Fibroblast of pulmonary artery (primary cell): ENCODE data around the gene DHCR7.

Source experiments
- DNase-seq: peaks from one replicate; pipeline ENCODE4 v3.0.0-alpha.2; 2010; ENCODE audit warnings: low read depth
- H3K4me3 ChIP-seq: replicated peaks from 2 replicates; pipeline ENCODE4 v1.5.1; 2011; ENCODE audit warnings: low read depth, mild to moderate bottlenecking, control low read depth, low read length, moderate library complexity
- TF ChIP-seq, protein P1 (sequence below): IDR thresholded peaks from 2 replicates; pipeline ENCODE4 v1.5.1; 2011; ENCODE audit warnings: mild to moderate bottlenecking, control low read depth, low read length, inconsistent platforms; ENCODE audit errors: missing control alignments

The DHCR7 gene

DNA sequence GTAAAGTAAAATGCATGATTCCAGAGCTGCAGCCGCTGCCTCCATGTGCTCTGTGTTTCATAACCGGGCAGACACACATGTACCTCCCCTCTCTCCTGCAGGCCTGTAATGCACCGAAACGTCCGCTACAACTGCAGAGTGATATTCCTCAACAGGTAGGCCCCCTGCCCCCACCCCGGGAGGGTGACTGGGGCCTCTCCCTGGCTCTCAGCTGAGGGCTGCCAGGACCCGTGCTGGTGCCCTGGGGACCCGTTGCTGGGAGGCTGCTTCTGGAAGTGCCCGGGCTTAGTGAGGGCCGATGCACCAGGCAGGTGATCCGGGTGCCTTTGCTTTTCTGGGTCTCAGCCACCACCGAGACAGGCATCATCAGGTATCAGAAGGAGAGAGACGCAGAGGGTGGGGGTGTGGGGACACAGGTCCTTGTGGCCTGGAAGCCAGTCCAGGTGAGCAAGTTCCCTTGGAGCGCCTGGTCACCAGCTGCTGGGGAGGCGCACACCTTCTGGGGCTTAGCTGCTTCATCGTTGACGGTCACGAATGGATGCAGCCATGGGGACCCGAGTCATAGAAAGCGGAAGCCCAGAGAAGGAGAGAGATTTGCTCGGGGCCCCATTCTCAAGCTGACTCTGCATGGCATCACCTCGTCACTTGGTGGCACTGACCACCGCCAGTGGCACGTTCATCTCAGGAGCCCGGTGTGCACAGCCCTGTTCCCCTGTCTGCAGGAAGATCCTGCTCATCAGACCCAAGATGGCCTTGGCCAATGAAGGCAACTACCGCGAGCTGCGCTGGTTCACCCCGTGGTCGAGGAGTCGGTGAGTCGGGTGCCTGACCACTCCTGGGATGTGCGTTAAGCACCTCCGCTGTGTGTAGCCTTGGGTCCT is 15.4 kb upstream of the DHCR7 start:
- no peak overlapping the region for H3K4me3 ChIP-seq
- DNase-seq: no peak
- TF ChIP-seq, protein P1, sequence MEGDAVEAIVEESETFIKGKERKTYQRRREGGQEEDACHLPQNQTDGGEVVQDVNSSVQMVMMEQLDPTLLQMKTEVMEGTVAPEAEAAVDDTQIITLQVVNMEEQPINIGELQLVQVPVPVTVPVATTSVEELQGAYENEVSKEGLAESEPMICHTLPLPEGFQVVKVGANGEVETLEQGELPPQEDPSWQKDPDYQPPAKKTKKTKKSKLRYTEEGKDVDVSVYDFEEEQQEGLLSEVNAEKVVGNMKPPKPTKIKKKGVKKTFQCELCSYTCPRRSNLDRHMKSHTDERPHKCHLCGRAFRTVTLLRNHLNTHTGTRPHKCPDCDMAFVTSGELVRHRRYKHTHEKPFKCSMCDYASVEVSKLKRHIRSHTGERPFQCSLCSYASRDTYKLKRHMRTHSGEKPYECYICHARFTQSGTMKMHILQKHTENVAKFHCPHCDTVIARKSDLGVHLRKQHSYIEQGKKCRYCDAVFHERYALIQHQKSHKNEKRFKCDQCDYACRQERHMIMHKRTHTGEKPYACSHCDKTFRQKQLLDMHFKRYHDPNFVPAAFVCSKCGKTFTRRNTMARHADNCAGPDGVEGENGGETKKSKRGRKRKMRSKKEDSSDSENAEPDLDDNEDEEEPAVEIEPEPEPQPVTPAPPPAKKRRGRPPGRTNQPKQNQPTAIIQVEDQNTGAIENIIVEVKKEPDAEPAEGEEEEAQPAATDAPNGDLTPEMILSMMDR: no peak

DNA sequence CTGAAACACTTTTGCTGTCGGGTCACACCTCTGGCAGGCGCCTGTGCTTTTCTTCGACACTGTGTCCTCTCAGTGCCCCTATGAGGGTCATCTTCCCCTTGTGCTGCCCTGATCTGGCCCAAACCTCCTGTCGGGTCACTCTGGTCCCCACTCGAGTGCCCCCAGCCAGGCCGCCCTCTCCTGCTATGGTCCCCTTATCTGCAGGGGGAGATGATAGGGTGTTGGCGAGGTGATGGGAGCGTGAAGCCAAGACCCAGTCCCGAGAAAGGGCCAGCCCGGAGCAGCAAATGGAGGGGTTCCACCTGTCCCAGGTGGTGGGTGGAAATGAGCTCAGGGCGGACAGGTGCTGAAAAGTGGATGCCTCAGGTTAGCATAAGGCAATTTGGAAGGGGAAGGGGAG is 14.5 kb upstream of the DHCR7 start:
- H3K4me3 ChIP-seq: no peak overlapping the region
- DNase-seq: no peak
- TF ChIP-seq, protein P1: no peak

DNA sequence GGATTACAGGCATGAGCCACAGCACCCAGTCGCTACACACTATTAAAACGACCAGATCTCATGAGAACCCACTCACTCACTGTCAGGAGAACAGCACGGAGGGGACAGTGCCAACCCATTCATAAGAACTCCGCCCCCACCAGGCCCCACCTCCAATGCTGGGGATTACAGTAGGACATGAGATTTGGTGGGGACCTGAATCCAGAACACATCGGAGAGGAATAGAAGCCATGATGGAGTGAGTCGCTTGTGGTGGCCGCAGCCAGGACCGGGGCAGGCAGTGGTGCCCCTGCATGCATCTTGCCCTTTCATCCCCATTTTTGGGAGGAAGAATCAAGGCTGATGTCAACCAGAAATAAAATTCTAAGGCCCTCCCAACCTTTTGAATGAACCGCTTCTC is 13.5 kb upstream of the DHCR7 start:
- TF ChIP-seq, protein P1: no peak
- no peak for DNase-seq

DNA sequence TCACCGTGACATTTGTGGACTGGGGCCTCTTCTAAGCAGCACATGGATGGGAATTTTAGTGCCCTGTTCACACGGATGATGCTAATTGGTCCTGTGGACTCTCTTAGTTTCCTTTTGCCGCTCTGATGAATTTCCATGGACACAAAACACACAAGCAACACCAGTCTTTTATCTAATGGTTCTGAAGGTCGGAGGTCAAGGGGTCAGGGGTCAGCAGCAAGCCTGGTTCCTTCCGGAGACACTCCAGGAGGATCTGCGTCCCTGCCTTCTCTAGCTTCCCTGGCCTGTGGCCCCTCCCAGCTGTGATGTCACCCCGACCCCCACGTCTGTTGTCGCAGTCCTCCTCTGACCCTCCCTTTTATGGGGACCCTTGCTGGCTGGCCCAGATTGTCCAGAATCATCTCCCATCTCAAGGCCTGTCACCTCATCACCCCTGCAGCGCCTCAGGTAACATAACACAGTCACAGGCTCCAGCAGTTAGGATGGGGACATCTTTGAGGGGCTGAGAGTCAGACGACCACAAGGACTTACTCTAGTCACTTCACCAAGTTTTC is 11.7 kb upstream of the DHCR7 start:
- TF ChIP-seq, protein P1: no peak
- no peak overlapping the region for H3K4me3 ChIP-seq
- no peak for DNase-seq

More for the DNA sequence above, 13.5 kb upstream of the DHCR7 start:
- no peak overlapping the region for H3K4me3 ChIP-seq

DNA sequence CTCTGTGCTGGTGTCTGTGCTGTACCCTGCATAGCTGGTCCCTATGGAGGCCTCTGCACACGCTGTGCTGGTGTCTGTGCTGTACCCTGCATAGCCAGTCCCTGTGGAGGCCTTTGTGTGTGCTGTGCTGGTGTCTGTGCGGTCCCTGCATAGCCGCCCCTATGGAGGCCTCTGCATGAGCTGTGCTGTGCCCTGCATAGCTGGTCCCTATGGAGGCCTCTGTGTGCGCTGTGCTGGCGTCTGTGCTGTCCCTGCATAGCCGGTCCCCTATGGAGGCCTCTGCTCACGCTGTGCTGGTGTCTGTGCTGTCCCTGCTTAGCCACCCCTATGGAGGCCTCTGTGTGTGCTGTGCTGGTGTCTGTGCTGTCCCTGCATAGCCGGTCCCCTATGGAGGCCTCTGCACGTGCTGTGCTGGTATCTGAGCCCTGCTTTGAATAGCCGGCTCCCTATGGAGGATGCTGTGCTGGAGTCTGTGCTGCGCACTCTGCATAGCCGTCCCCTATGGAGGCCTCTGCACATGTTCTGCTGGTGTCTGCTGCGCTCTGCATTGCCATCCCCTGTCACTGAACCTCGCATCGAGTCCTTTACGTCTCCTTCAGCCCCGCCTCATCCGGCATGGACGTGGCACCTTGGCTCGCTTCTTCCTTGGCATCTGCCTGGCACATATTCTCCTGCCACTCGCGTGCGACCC is 11.0 kb upstream of the DHCR7 start:
- no peak for DNase-seq

DNA sequence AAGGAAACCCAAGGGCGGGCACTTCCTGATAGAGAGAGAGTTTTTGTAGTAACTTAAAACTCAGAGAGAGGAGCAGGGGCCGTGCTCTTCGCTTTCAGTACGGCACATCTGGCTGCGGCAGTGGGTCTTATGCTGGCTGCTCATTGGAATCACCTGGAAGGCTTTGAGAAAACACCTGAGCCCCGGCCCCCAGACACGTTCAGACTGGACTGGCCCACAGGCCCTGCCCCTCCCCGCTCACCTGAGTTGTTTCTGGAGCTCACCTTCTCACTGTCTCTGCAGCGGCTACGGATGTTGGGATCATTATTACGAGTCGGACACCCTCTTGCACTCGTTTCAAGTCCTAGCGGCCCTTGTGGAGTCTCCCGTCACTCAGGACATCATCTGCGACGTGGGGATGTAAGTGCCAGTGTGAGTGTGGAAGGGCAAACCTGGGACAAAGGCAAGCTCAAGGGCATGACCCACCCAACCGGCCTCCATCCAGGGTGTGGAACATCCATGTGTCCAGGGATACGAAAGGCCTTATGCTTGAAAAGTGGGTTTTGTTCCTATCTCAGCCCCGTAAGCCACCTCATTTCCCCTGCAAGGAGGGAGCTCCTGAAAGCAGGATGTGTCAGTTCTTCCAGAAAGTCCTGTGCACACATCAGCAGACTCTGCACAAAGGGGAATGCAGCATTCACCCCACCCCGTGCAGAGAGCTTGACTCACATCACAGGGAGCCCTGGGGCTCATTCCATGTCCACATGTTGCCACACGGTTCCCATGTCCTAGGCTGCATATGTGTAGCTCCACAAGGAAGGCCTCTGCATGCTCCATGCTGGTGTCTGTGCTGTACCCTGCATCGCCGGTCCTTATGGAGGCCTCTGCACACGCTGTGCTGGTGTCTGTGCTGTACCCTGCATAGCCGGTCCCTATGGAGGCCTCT is 10.2 kb upstream of the DHCR7 start:
- TF ChIP-seq, protein P1: no peak
- DNase-seq: no peak
- H3K4me3 ChIP-seq: no peak overlapping the region

More for the DNA sequence above, 11.0 kb upstream of the DHCR7 start:
- TF ChIP-seq, protein P1: no peak
- no peak overlapping the region for H3K4me3 ChIP-seq
